HG02588 (cell line): ENCODE data around the gene ALPP.
"Not testable (repeated sequence)": the region's sequence is repeated elsewhere in the genome, so short reads cannot be mapped to it uniquely, and the experiment has no call there.

Experiments
- ATAC-seq: cut with Tn5 transposase; IDR thresholded peaks from one replicate; pipeline ENCODE4 v1.9.1; 2021; ENCODE audit warnings: mild to moderate bottlenecking, moderate library complexity; ENCODE audit not compliant: unreplicated experiment

Gene ALPP

GRCh38 chr2:232400256-232401015, 21.9 kb downstream of the ALPP start:
- no peak for ATAC-seq

- no peak for ATAC-seq
Observed at GRCh38 chr2:232402518-232402917, 24.0 kb downstream of the ALPP start.

- ATAC-seq, result no peak
Observed at GRCh38 chr2:232405943-232406510, 27.5 kb downstream of the ALPP start.

- no peak for ATAC-seq
Observed at GRCh38 chr2:232406556-232407310, 28.2 kb downstream of the ALPP start, which contains the start of gene ALPG. Gene ALPG (plus strand): TSS chr2:232406844. CDS start chr2:232406895, 51 bp downstream.

- ATAC-seq, result not testable (repeated sequence)
Observed at GRCh38 chr2:232407428-232408150, 29.0 kb downstream of the ALPP start.

- not testable (repeated sequence) for ATAC-seq
Observed at GRCh38 chr2:232408269-232408668, 29.7 kb downstream of the ALPP start.

- not testable (repeated sequence) for ATAC-seq
Observed at GRCh38 chr2:232409617-232410016, 31.1 kb downstream of the ALPP start.

GRCh38 chr2:232410238-232410900, 31.8 kb downstream of the ALPP start:
- ATAC-seq, result no peak

GRCh38 chr2:232411901-232412629, 33.5 kb downstream of the ALPP start:
- ATAC-seq, result no peak

- ATAC-seq, result no peak
Observed at GRCh38 chr2:232412986-232413385, 34.4 kb downstream of the ALPP start.

GRCh38 chr2:232415138-232415690, 36.7 kb downstream of the ALPP start:
- no peak for ATAC-seq

- no peak for ATAC-seq
Observed at GRCh38 chr2:232415736-232416520, 37.4 kb downstream of the ALPP start.

- no peak for ATAC-seq
Observed at GRCh38 chr2:232416521-232417470, 38.2 kb downstream of the ALPP start.

GRCh38 chr2:232417489-232417888, 38.9 kb downstream of the ALPP start:
- ATAC-seq, result no peak

- no peak for ATAC-seq
Observed at GRCh38 chr2:232418056-232418455, 39.5 kb downstream of the ALPP start.

GRCh38 chr2:232418466-232419244, 40.1 kb downstream of the ALPP start:
- ATAC-seq, result no peak
